Measurements from ENCODE around the gene ACKR3.

ACKR3 gene

GRCh38 chr2:236569573-236569973 is at the start of gene ACKR3:
Gene ACKR3, plus strand, starts transcription at chr2:236569825. Its CDS starts 10,641 bp downstream, at chr2:236580466.
- in situ Hi-C loops (cut with HindIII; ENCODE audit: low sequenced_read_pairs): no loop called here

GRCh38 chr2:236521556-236521955 is 48.1 kb upstream of the ACKR3 start:
- in situ Hi-C loops (cut with HindIII; ENCODE audit: low sequenced_read_pairs): no loop called here

GRCh38 chr2:236523249-236523648 is 46.4 kb upstream of the ACKR3 start:
- in situ Hi-C loops (cut with HindIII; ENCODE audit: low sequenced_read_pairs): no loop called here

- in situ Hi-C loops (cut with HindIII; ENCODE audit: low sequenced_read_pairs): no loop called here
Observed at GRCh38 chr2:236525411-236525997, 44.1 kb upstream of the ACKR3 start.

- in situ Hi-C loops (cut with HindIII; ENCODE audit: low sequenced_read_pairs): no loop called here
Observed at GRCh38 chr2:236526455-236527158, 43.0 kb upstream of the ACKR3 start.

GRCh38 chr2:236527159-236527630 is 42.4 kb upstream of the ACKR3 start:
- in situ Hi-C loops (cut with HindIII; ENCODE audit: low sequenced_read_pairs): no loop called here

GRCh38 chr2:236529606-236530005 is 40.0 kb upstream of the ACKR3 start:
- in situ Hi-C loops (cut with HindIII; ENCODE audit: low sequenced_read_pairs): no loop called here

GRCh38 chr2:236530512-236530911 is 39.1 kb upstream of the ACKR3 start:
- in situ Hi-C loops (cut with HindIII; ENCODE audit: low sequenced_read_pairs): no loop called here

GRCh38 chr2:236531195-236531594 is 38.4 kb upstream of the ACKR3 start:
- in situ Hi-C loops (cut with HindIII; ENCODE audit: low sequenced_read_pairs): no loop called here

GRCh38 chr2:236531996-236532395 is 37.6 kb upstream of the ACKR3 start:
- in situ Hi-C loops (cut with HindIII; ENCODE audit: low sequenced_read_pairs): no loop called here

GRCh38 chr2:236533343-236533742 is 36.3 kb upstream of the ACKR3 start:
- in situ Hi-C loops (cut with HindIII; ENCODE audit: low sequenced_read_pairs): no loop called here

GRCh38 chr2:236535024-236535423 is 34.6 kb upstream of the ACKR3 start:
- in situ Hi-C loops (cut with HindIII; ENCODE audit: low sequenced_read_pairs): no loop called here

- in situ Hi-C loops (cut with HindIII; ENCODE audit: low sequenced_read_pairs): no loop called here
Observed at GRCh38 chr2:236536727-236537398, 32.8 kb upstream of the ACKR3 start.

GRCh38 chr2:236538242-236538641 is 31.4 kb upstream of the ACKR3 start:
- in situ Hi-C loops (cut with HindIII; ENCODE audit: low sequenced_read_pairs): no loop called here

GRCh38 chr2:236541008-236541562 is 28.5 kb upstream of the ACKR3 start:
- in situ Hi-C loops (cut with HindIII; ENCODE audit: low sequenced_read_pairs): no loop called here

GRCh38 chr2:236544362-236544761 is 25.3 kb upstream of the ACKR3 start:
- in situ Hi-C loops (cut with HindIII; ENCODE audit: low sequenced_read_pairs): no loop called here

- in situ Hi-C loops (cut with HindIII; ENCODE audit: low sequenced_read_pairs): no loop called here
Observed at GRCh38 chr2:236545248-236545658, 24.4 kb upstream of the ACKR3 start.

- in situ Hi-C loops (cut with HindIII; ENCODE audit: low sequenced_read_pairs): no loop called here
Observed at GRCh38 chr2:236545814-236546480, 23.7 kb upstream of the ACKR3 start.

GRCh38 chr2:236546561-236547002 is 23.0 kb upstream of the ACKR3 start:
- in situ Hi-C loops (cut with HindIII; ENCODE audit: low sequenced_read_pairs): no loop called here

GRCh38 chr2:236547725-236548124 is 21.9 kb upstream of the ACKR3 start:
- in situ Hi-C loops (cut with HindIII; ENCODE audit: low sequenced_read_pairs): no loop called here
